Activated CD4-positive, alpha-beta T cell treated with anti-CD3 and anti-CD28 coated beads, Interleukin-2, amount 10 ng/mL, durations not matched to agents 7 days and 5 days (primary cell): ENCODE measurements around the gene KAT2B. TPM values are rescaled to one million over a fixed set of nuclear protein-coding genes. Genes with fewer than 3 reads are reported as not detected.

Experiments
- CTCF ChIA-PET: fragments of 350-600 bp; sonication (Branson Sonifier 250); formaldehyde crosslinking; loops from one replicate; lab custom pipeline; 2021; ENCODE audit warnings: antibody characterized with exemption; lab: Charles Lee
- POLR2A ChIA-PET: fragments of 350-600 bp; sonication (Branson Sonifier 250); formaldehyde crosslinking; loops from one replicate; lab custom pipeline; 2021; ENCODE audit warnings: antibody characterized with exemption; lab: Charles Lee
- DNase-seq: peaks from one replicate; pipeline ENCODE4 v3.0.0-alpha.2; 2020
- H3K27ac Mint-ChIP-seq: one replicate; pipeline ENCODE4 v1.8.0; 2021; ENCODE audit warnings: mild to moderate bottlenecking, moderate library complexity, mixed read lengths
- H3K27me3 Mint-ChIP-seq: one replicate; pipeline ENCODE4 v1.8.0; 2021; ENCODE audit warnings: mixed read lengths
- H3K36me3 Mint-ChIP-seq: one replicate; pipeline ENCODE4 v1.8.0; 2021; ENCODE audit warnings: low read depth, mixed read lengths
- H3K4me1 Mint-ChIP-seq: one replicate; pipeline ENCODE4 v1.8.0; 2021; ENCODE audit warnings: mixed read lengths
- H3K4me3 Mint-ChIP-seq: one replicate; pipeline ENCODE4 v1.8.0; 2021; ENCODE audit warnings: mild to moderate bottlenecking, moderate library complexity, mixed read lengths
- H3K9me3 Mint-ChIP-seq: one replicate; pipeline ENCODE4 v1.8.0; 2021; ENCODE audit warnings: mixed read lengths
- microRNA-seq: library from miRNA; unstranded; fragments of <30 nt; microRNA quantifications from one replicate; pipeline ENCODE4 v1.2.0, GENCODE V29; 2021; ENCODE audit warnings: borderline microRNAs expressed, borderline replicate concordance
- total RNA-seq, 2 experiments: library from RNA; stranded (reverse); gene quantifications; one replicate each; pipeline ENCODE4 v1.2.3, GENCODE V29; 2021

KAT2B gene
- total RNA-seq, 2 experiments from 2014 or later, result 84.5 to 91.3 TPM

- Mint-ChIP-seq H3K9me3 (no peaks in the 10 kb centered on the region), H3K4me3 (no peak overlapping the region), H3K36me3 (peaks cover 17% of the 10 kb centered on the region), H3K27me3 (no peaks in the 10 kb centered on the region), H3K4me1 (peaks cover 17% of the 10 kb centered on the region), H3K27ac (no peak overlapping the region)
- DNase-seq, result no peak
- CTCF ChIA-PET, result interaction anchor here (1.3 to 3.4 kb wide), 3 partner anchors 9 to 299 kb away, joined by 3 to 16 read pairs (median 12); partner anchors contain the start of gene KAT2B
- POLR2A ChIA-PET, result interaction anchor here (1.0 kb wide), 1 partner anchor 146 kb away, joined by 3 read pairs; no protein-coding TSS in a partner anchor
Measured at GRCh38 chr3:20186600-20187004, 146.4 kb downstream of the KAT2B start.

GRCh38 chr3:20190991-20191390 lies 150.7 kb downstream of the KAT2B start:
- Mint-ChIP-seq H3K4me3 (no peak overlapping the region), H3K27me3 (no peaks in the 10 kb centered on the region), H3K36me3 (no peaks in the 10 kb centered on the region), H3K27ac (no peak overlapping the region), H3K9me3 (no peaks in the 10 kb centered on the region), H3K4me1 (peaks cover 4% of the 10 kb centered on the region)
- CTCF ChIA-PET, result interaction anchor here (0.9 kb wide), 1 partner anchor 21 kb away, joined by 3 read pairs; no protein-coding TSS in a partner anchor
- POLR2A ChIA-PET, result no interaction called here
- DNase-seq, result no peak

- no peak for DNase-seq
- POLR2A ChIA-PET, result no interaction called here
- no peak overlapping the region for H3K4me3 Mint-ChIP-seq
- no peak overlapping the region for H3K27ac Mint-ChIP-seq
- no peaks in the 10 kb centered on the region for H3K9me3 Mint-ChIP-seq
- H3K27me3 Mint-ChIP-seq, result no peaks in the 10 kb centered on the region
- CTCF ChIA-PET, result interaction anchor here (3.2 kb wide), 1 partner anchor 10 kb away, joined by 12 read pairs; the partner anchor contains the start of gene SGO1
- peaks cover 6% of the 10 kb centered on the region for H3K4me1 Mint-ChIP-seq
- no peaks in the 10 kb centered on the region for H3K36me3 Mint-ChIP-seq
Measured at GRCh38 chr3:20194793-20195460, 154.7 kb downstream of the KAT2B start.

GRCh38 chr3:20197775-20198174 lies 157.5 kb downstream of the KAT2B start:
- no peaks in the 10 kb centered on the region for H3K27me3 Mint-ChIP-seq
- no peak for DNase-seq
- H3K4me1 Mint-ChIP-seq, result peaks cover 6% of the 10 kb centered on the region
- H3K9me3 Mint-ChIP-seq, result no peaks in the 10 kb centered on the region
- H3K36me3 Mint-ChIP-seq, result no peaks in the 10 kb centered on the region
- H3K4me3 Mint-ChIP-seq, result no peak overlapping the region
- no peak overlapping the region for H3K27ac Mint-ChIP-seq
- ChIA-PET POLR2A (no interaction called here), CTCF (interaction anchor here (0.9 kb wide), 1 partner anchor 38 kb away, joined by 3 read pairs; no protein-coding TSS in a partner anchor)

GRCh38 chr3:20201143-20201542 lies 160.9 kb downstream of the KAT2B start:
- ChIA-PET CTCF (no interaction called here), POLR2A (no interaction called here)
- no peaks in the 10 kb centered on the region for H3K27me3 Mint-ChIP-seq
- no peak for DNase-seq
- peaks cover 6% of the 10 kb centered on the region for H3K4me1 Mint-ChIP-seq
- no peak overlapping the region for H3K27ac Mint-ChIP-seq
- peaks cover under 1% of the 10 kb centered on the region for H3K9me3 Mint-ChIP-seq
- no peak overlapping the region for H3K4me3 Mint-ChIP-seq
- no peaks in the 10 kb centered on the region for H3K36me3 Mint-ChIP-seq

Small RNAs within 50 kb of the gene (microRNA-seq; reads per million reads assigned to microRNA genes)
- gene MIR3135A, result 1.7 reads per million

Other genes with a start within 250 kb of the KAT2B start
- gene EFHB, start 106.2 kb upstream of the KAT2B start, total RNA-seq, result 1 to 10 TPM in 1 of 2 experiments, under 1 TPM in 1; 0.33 to 1.1 TPM
- gene RAB5A, start 93.3 kb upstream of the KAT2B start, total RNA-seq, result 10 to 100 TPM; 43.5 to 48.0 TPM
- gene PP2D1, start 28.2 kb upstream of the KAT2B start, total RNA-seq, result not detected
- gene SGO1, start 145.8 kb downstream of the KAT2B start, total RNA-seq, result 10 to 100 TPM; 35.6 to 42.4 TPM